Left lung (tissue), 10 donors: ENCODE data around the gene RPS27L. TPM values are rescaled to one million over a fixed set of nuclear protein-coding genes. Genes with fewer than 3 reads are reported as not detected.

Experiments
- ATAC-seq: fragments of 200-7000 bp; cut with Tn5 transposase; one replicate; pipeline ENCODE4 v1.9.1; 2020; ENCODE audit warnings: moderate library complexity
- DNase-seq, 4 donors: peaks; one replicate each; pipeline ENCODE4 v3.0.0-alpha.2; 2013 to 2020
- H3K27ac ChIP-seq, 2 donors: fragments of 200-600 bp; sonication (generic) in 1 of 2; one replicate each; pipeline versions ENCODE4 v1.5.0 to v1.8.0; 2020 to 2021
- H3K27me3 ChIP-seq, 2 donors: fragments of 200-600 bp; sonication (generic) in 1 of 2; one replicate each; pipeline versions ENCODE4 v1.5.0 to v1.8.0; 2020 to 2021
- H3K36me3 ChIP-seq, 2 donors: fragments of 200-600 bp; sonication (generic) in 1 of 2; one replicate each; pipeline versions ENCODE4 v1.5.0 to v1.8.0; 2020 to 2021
- H3K4me1 ChIP-seq, 2 donors: fragments of 200-600 bp; one replicate each; pipeline ENCODE4 v1.8.0; 2021
- H3K4me3 ChIP-seq, 2 donors: fragments of 200-600 bp; sonication (generic) in 1 of 2; one replicate each; pipeline versions ENCODE4 v1.5.0 to v1.8.0; 2020 to 2021; ENCODE audit warnings: mild to moderate bottlenecking in 1 of 2
- H3K9me3 ChIP-seq, 2 donors: fragments of 200-600 bp; sonication (generic) in 1 of 2; one replicate each; pipeline versions ENCODE4 v1.5.0 to v1.8.0; 2020 to 2021
- intact Hi-C, 2 donors: fragments of 100-400 bp; cut with DNase I; formaldehyde crosslinking; loops; one replicate each; pipeline versions ENCODE4 v1.11.2 to v1.14.2; 2022
- polyA plus RNA-seq, 6 donors: library from polyadenylated mRNA; unstranded; fragments of 120-200 nt; gene quantifications; one replicate each; pipeline ENCODE4 v1.2.1, GENCODE V29; 2013; ENCODE audit not compliant: insufficient read length in 6 of 6
- total RNA-seq, 2 donors: library from RNA; stranded (reverse); fragmentation: NEBNext Ultra II Directional; extraction: Animal tissue kit (Norgen Biotek cat#: 25700); gene quantifications; one replicate each; pipeline ENCODE4 v1.2.1, GENCODE V29; 2021
- TF ChIP-seq, protein P1 (sequence below), 2 donors: fragments of 200-600 bp; sonication (generic) in 1 of 2; IDR thresholded peaks; one replicate each; pipeline versions ENCODE4 v1.5.0 to v1.8.0; 2021; ENCODE audit warnings: antibody characterized with exemption in 2 of 2
- donor health status: DM: no; HTN: yes; CAD: no.
- donor health status: DM: no; HTN: no; CAD: no.

The RPS27L gene
- total and polyA plus RNA-seq, 8 donors, result 74.8 to 242 (median 82.7) TPM

- TF ChIP-seq, protein P1, sequence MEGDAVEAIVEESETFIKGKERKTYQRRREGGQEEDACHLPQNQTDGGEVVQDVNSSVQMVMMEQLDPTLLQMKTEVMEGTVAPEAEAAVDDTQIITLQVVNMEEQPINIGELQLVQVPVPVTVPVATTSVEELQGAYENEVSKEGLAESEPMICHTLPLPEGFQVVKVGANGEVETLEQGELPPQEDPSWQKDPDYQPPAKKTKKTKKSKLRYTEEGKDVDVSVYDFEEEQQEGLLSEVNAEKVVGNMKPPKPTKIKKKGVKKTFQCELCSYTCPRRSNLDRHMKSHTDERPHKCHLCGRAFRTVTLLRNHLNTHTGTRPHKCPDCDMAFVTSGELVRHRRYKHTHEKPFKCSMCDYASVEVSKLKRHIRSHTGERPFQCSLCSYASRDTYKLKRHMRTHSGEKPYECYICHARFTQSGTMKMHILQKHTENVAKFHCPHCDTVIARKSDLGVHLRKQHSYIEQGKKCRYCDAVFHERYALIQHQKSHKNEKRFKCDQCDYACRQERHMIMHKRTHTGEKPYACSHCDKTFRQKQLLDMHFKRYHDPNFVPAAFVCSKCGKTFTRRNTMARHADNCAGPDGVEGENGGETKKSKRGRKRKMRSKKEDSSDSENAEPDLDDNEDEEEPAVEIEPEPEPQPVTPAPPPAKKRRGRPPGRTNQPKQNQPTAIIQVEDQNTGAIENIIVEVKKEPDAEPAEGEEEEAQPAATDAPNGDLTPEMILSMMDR (IDR thresholded peaks at IDR 0.05), result no peak
- intact Hi-C loops, result no loop called here
- H3K36me3 ChIP-seq, result peaks cover 0 to 31% of the 10 kb centered on the region in 2 donors
- H3K4me1 ChIP-seq, result peaks cover 16 to 35% of the 10 kb centered on the region in 2 donors
- peak in 2 of 4 donors; percentile 43 to 57 for DNase-seq
- H3K27ac ChIP-seq, result peak overlapping the region; percentile 96 to 99
- peak; percentile 57 for ATAC-seq
- H3K27me3 ChIP-seq, result no peaks in the 10 kb centered on the region
- peak overlapping the region; percentile 68 to 83 for H3K4me3 ChIP-seq
- no peaks in the 10 kb centered on the region for H3K9me3 ChIP-seq
Measured at GRCh38 chr15:63156755-63157117, 541 bp downstream of the RPS27L start.

DNA sequence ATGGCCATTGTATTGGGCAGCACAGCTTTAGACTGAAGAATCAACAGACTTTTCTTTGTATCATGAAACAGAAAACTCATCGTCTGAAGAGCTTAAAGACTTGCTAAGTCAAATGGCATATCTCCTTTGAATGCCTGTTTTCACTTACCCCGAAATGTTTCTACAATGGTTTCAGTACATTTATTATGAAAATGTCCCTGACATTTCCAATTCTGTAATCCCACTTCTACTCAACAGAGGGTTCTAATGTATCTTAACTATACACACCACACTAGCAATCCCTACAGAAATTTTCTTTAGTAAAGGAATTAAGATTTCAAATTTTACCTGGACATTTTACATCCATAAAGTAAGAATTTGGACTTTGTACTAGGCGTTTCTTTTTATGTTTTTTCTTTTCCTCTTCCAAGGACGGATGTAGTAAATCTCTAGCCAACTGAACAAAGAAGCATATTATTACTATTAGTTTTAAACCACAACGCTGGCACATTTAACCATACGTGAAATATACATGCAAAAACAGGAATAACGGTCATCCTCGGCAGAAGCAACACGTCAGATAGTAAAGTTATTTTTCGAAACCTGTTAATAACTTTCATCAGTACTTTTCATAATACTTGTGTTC lies 1.1 kb downstream of the RPS27L start:
- no peak for DNase-seq
- intact Hi-C loops, result no loop called here
- ATAC-seq, result no peak

GRCh38 chr15:63155486-63155885 lies 1.8 kb downstream of the RPS27L start:
- ATAC-seq, result no peak

More for the DNA sequence above, 1.1 kb downstream of the RPS27L start:
- Histone ChIP-seq H3K4me3 (peak overlapping the region; percentile 68 to 83), H3K27ac (peak overlapping the region; percentile 96 to 99), H3K27me3 (no peaks in the 10 kb centered on the region), H3K9me3 (no peaks in the 10 kb centered on the region), H3K36me3 (peaks cover 0 to 37% of the 10 kb centered on the region in 2 donors), H3K4me1 (peaks cover 16 to 35% of the 10 kb centered on the region in 2 donors)
- TF ChIP-seq, protein P1 (IDR thresholded peaks at IDR 0.05), result no peak

DNA sequence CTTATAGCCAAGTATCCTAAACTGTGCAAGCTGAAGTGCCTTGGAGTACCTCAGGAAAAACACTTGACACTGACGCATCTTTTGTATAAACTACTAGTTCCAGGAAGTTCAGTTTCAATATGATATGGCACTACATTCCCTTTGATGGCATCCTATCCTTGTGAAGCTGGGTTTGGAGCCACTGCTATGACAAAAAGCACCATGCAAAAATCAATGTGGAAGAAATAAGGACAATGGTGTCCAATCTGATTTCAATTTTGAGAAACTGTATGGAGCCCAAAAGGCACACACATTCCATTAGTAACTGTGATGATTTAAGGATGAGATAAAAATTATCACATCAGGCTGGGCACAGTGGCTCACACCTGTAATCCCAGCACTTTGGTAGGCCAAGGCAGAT lies 5.6 kb downstream of the RPS27L start:
- H3K4me1 ChIP-seq, result peaks cover 16 to 32% of the 10 kb centered on the region in 2 donors
- no peak for DNase-seq
- no peak for ATAC-seq
- no peaks in the 10 kb centered on the region for H3K9me3 ChIP-seq
- H3K4me3 ChIP-seq, result no peak overlapping the region
- intact Hi-C loops, result no loop called here
- H3K27me3 ChIP-seq, result no peaks in the 10 kb centered on the region
- H3K36me3 ChIP-seq, result peaks cover 0 to 70% of the 10 kb centered on the region in 2 donors
- no peak overlapping the region for H3K27ac ChIP-seq
- TF ChIP-seq, protein P1 (IDR thresholded peaks at IDR 0.05), result no peak

More at GRCh38 chr15:63155486-63155885, 1.8 kb downstream of the RPS27L start:
- peak overlapping the region; percentile 68 to 83 for H3K4me3 ChIP-seq
- intact Hi-C loops, result no loop called here
- no peaks in the 10 kb centered on the region for H3K27me3 ChIP-seq
- no peak overlapping the region for H3K27ac ChIP-seq
- no peaks in the 10 kb centered on the region for H3K9me3 ChIP-seq
- DNase-seq, result no peak
- TF ChIP-seq, protein P1 (IDR thresholded peaks at IDR 0.05), result no peak
- peaks cover 16 to 35% of the 10 kb centered on the region in 2 donors for H3K4me1 ChIP-seq
- peaks cover 0 to 39% of the 10 kb centered on the region in 2 donors for H3K36me3 ChIP-seq

- ATAC-seq (peak; percentile 23), DNase-seq (no peak)
- intact Hi-C loops, result no loop called here
- Histone ChIP-seq H3K9me3 (no peaks in the 10 kb centered on the region), H3K4me3 (no peak overlapping the region), H3K36me3 (peaks cover 0 to 73% of the 10 kb centered on the region in 2 donors), H3K4me1 (peaks cover 0 to 5% of the 10 kb centered on the region in 2 donors), H3K27me3 (no peaks in the 10 kb centered on the region), H3K27ac (no peak overlapping the region)
- TF ChIP-seq, protein P1 (IDR thresholded peaks at IDR 0.05), result no peak
Measured at GRCh38 chr15:63146684-63147083, 10.6 kb downstream of the RPS27L start.
